Lower leg skin (tissue), 3 donors: ENCODE results near the gene TFPI.

Source experiments
- CTCF ChIP-seq, 3 donors: fragments of 450-650 bp; IDR thresholded peaks; one replicate each; pipeline ENCODE4 v1.5.1; 2016; ENCODE audit warnings: antibody characterized with exemption in 3 of 3, mild to moderate bottlenecking in 3 of 3, moderate library complexity in 2 of 3
- POLR2A ChIP-seq, 2 donors: fragments of 450-650 bp; IDR thresholded peaks; one replicate each; pipeline ENCODE4 v1.6.1; 2016 to 2017; ENCODE audit warnings: antibody characterized with exemption in 2 of 2, mild to moderate bottlenecking in 1 of 2, moderate library complexity in 1 of 2

GRCh38 chr2:187495324-187495723, 58.9 kb downstream of the TFPI start:
- TF ChIP-seq CTCF (IDR thresholded peaks at IDR 0.05) (no peak), POLR2A (IDR thresholded peaks at IDR 0.05) (no peak)
